HG02870 (cell line): ENCODE data around the gene TTLL11.

Source experiments
- ATAC-seq: cut with Tn5 transposase; IDR thresholded peaks from one replicate; pipeline ENCODE4 v1.9.1; 2021; ENCODE audit warnings: mild to moderate bottlenecking, moderate library complexity; ENCODE audit not compliant: unreplicated experiment

Gene TTLL11

DNA sequence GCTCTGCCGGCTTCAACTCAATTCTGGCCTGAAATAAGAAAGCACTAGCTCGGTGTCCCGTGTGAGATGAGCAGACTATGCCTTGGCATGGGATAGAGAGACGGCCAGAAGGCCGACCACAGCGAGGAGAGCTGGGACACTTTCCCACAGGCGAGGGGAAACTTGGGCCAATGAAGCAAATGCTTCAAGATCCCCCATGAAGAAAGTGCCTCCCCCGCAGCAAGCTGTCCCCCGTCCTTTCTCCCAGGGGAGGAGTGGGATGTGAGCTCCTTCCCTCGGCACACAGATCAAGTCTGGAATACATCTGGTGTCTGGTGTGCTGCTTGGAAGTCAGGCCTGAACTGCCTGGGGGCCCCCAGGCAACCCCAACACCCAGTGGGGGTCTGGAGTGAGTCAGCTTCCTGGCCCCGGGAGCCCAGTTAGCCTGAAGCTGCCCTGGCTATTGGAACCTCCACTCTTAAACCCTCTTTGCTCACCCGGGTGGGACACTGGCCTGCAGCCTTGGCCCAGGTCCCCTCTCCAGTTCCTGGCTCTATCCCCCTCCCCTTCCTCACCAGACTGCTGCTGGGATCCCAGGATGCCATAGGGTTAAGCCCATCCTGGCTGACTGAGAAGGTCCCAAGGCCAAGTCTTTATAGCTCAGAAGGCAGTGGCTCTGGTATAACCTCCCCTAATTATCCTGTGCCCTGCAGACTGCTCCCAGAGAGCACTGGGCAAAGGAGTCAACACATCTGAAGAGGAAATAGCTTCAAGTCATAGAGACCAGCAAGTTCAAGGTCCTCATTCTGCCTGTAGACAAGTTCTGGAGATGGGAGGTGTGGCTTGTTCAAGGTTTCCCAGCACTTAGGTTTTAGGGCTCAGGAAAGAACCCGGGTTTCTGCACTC is 205.3 kb downstream of the TTLL11 start:
- no peak for ATAC-seq

DNA sequence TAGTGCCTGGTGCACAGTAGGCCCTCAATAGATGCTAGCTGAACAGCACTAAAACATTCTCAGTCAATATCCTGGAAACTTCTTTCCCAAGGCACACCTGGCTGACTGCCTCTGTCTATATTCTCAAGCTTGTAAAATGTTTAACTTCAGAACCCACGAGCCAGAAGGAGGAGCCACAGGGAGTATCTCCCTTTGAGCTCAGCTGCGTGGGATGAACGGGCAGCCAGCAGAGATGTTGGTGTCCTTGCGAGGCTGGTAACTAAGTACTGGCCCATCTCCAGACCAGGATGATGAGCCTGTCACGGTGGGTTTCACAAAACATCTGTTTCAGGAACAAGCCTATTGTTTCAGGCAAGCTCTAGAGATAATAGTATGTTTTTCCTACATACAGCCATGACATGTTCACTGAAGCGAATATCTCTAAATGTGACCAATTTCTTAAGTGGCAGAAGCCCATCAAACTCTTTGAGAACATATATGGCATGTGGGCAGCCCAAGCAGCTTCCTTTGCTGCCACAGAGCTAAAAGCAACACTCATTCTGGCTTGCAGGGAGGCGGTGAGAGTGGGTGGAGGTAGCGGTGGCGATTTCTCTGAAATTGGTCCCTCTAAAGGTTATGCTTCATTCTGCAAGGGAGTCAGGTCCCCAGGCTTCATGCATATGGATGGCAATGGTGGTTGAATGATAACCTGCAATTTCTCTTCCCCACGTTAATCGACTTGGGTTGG is 206.2 kb downstream of the TTLL11 start:
- ATAC-seq = no peak

DNA sequence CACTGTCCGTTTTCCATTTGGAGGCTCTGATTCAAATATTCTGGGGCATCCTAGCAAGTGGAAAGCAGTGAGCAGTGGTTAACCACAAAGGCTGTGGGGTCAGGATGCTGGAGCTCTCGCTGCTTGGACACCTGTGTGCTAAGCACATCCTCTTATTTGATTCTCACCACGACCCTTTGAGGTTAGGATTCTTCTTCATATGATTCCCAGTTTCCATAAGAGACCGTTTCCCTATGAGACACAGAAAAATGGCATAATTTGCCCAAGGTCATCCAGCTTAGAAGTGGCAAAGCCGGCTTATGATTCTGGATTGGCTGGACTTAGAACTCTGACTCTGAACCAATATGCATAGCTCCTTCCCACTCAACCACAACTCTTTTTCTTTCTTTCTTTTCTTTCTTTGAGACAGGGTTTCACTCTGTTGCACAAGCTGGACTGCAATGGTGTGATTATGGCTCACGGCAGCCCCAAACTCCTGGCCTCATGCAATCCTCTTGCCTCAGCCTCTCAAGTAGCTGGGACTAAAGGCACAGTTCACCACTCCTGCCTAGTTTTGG is 207.7 kb downstream of the TTLL11 start:
- no peak for ATAC-seq

DNA sequence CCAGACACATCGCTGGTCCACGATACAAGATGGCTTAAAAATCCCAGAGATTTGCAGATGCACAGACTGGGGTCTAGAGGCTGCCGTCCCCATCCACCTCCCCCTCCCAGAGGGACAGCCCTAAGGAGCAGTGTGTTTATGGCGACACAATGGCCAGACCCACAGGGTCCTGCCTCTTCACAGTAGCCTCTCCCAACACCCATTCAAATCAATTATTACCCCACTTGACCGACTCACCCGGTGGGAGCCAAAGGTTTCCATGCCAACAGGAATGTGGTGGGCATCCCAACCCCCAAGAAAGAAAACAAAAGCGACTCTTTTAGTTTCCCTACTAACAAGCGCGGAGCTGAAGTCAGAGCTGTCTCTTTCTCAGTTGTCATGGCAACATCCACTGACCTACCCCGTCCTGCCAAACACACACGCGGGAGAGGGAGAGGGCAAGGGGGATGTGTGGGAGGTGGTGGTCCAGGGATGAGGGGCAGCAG is 209.0 kb downstream of the TTLL11 start:
- ATAC-seq = no peak

DNA sequence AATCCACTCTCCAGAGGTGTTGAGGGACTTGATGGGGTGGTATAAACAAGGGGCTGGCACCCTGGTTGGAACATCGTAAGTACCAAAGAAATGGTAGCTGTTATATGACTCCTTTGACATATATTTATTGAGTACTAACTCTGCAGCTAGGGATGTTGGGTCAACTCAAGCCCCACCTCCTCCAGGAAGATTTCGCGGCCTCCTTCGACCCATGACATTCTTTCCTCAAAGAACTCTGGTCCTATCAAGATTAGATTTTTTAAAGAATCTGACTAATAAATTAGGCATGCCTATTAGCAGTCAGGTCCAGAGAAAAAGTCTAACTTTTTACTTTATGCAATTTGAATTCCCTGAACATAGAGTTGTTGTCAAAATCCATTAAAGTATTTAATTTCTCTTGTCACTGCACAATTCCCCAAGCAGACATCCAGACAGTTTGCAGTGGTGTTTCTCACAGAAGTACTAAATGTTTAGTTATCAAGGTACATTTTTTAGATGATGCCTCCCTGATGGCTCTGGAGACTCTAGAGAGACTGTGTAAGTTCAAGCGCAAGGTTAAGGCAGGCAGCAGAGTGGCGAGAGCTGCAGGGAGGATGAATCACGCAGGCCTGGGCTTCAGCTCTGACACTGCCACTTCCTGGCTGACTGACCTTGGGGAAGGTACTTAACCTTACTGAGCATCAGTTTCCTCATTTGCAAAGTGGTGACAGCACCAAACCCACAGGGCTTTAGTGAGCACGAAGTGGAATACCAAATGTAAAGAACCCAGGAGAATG is 209.6 kb downstream of the TTLL11 start:
- ATAC-seq = no peak

DNA sequence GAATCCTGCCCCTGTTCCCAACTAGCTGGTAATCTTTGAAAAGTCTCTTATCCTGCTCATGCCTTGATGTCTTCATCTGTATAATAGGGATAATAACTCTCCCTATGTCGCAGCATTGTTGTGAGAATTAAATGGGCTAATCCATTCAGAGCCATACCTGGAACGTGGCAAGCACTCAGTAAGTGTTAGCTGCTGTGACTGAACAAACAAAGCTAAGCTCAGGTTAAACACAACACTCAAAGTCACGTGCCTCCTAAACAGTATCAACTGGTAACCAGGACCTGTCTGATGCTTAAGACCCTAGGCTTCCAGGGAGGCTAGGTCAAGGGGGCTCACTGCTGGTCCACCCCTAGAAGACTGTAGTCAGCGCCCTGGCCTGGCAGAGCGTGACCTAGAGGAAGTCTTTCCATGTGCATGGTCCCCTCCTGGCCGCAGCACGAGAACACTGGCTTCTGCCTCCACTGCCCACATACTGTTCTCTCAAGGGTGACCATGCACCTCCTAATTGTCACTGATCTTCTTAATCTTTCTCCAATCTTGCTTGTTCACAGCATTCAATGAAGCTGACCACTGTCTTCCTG is 211.1 kb downstream of the TTLL11 start:
- ATAC-seq = no peak

DNA sequence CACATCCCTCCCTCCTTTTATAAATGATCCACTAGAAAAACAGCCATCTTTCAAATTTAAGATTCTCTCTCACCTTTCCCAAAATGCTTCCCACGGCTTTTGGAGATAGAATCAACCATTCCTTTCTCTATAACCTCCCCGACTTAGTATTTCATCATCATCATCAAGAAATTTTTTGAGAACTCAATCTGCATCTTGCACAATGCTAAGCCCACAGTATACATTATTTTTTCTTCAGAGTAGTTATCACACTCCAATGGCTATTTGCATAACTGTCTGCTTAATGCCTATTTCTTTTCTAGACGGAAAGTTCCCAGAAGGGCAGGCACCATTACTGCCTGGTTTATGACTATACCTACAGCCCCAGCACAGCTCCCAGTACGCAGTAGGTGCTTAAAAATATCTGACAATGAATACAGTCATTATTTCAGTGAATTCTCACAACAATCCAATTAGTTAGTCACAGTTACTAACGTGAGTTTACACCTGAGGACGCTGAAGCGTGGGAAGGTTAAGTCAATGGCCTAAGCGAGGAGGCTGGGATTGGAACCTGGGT is 212.7 kb downstream of the TTLL11 start:
- no peak for ATAC-seq

DNA sequence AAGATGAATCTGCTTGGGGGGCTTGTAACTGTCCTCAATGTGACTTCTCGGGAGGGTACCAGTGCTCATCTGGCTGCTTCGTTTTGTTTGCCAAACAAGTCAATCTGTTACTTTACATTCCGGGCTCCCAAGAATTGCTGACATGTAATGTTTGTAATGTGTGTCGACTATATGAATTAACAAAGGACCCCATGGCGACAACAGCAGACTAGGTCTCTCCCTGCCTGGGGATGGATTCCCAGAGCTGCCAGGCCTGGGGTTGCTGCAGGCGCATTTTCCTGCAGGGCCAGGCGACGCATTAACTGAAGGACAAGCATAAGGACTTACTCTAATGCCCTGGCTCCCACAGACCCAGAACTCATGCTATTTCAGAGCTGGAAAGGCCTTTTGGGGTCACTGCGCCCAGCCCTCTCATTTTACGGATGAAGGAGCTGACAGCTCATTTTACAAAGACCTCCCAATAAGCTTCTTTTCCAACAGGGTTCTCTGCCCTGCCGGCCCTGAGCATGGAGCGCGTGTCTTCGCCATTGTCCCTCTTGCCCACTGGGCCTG is 214.8 kb downstream of the TTLL11 start:
- no peak for ATAC-seq

DNA sequence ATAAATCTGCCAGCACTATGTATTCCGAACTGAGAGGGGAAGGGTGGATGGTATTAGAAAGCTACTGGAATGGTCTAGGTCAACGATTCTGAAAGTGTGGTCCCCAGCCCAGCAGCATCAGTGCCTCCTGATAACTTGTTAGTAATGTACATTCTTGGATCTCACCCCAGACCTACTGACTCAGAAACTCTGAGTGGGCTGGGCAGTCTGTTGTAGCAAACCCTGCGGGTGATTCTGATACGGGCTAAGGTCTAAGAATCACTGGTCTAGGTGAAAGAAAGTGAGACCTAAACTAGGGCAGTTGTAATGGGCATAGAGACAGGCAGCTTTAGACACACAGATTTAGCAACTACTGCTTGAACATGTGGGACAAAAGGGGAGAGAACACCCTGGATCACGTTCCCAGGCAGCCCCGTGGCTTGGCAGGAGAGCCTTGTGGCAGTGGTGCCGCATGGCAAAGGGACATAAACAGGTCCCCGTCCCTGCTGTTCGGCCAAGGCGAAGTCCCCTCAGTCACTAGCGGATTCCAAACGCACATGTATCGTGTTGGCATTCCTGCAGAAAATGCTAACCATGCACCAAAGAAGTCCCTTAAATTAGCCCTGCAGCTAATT is 216.3 kb downstream of the TTLL11 start:
- ATAC-seq = no peak

DNA sequence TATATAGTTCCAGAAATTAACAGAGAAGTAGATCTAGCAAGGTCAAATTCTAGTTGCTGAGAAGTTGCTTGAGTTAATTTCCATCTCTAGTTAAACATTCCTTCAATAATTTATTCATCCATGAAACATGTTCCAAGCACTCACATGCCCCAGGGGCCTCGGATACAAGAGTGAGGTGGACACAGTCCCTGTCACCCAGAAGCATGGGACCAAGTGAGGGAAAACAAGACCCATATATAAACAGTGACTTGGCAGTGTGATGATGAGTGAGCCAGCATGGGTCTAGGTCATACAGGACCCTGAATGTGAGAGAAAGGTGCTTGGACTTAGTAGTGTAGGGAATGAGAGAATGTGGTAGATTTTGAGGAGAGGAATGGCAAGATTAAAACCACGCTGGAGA is 216.9 kb downstream of the TTLL11 start:
- no peak for ATAC-seq

DNA sequence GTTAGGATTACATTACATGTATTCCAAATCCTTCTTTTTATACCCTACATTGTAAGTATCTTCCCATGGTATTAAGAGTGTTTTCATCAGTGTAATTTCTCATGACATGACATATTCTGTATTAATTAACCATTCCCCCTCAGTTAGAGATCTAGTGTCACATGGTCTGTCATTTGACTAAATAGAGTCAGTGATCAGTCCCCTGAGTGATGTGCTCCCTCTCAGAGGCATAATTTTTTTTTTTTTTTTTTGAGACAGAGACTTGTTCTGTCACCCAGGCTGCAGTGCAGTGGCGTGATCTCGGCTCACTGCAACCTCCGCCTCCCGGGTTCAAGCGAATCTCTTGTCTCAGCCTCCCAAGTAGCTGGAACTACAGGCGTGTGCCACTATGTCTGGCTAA is 218.6 kb downstream of the TTLL11 start:
- no peak for ATAC-seq

DNA sequence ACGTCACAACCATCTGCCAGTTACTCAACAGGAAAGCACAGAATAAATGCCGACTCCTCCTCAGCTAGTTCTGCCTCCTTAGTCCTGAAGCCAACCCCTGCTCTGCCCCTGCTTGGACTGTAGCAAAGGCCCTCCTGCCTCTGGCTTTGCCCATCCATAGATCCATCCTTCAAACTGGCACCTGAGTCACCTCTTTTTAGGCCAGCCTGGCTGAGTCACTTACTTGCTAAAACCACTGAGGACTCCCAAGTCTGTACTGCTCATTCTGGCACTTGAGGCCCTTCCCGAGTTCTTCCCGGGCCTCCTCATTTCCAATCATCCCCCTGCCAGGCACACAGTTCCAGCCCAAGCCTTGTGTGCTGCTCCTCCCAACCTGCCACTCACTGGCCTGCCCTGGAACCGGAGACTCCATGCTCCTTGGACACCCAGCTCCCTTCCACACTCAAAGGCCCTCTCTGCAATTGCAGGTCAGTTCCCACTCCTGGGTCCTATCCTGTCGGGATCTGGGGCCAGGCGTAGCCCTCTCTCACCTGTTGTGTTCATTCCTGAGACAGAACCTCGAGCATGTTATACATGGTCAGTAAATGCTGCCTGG is 221.6 kb downstream of the TTLL11 start:
- ATAC-seq = no peak

DNA sequence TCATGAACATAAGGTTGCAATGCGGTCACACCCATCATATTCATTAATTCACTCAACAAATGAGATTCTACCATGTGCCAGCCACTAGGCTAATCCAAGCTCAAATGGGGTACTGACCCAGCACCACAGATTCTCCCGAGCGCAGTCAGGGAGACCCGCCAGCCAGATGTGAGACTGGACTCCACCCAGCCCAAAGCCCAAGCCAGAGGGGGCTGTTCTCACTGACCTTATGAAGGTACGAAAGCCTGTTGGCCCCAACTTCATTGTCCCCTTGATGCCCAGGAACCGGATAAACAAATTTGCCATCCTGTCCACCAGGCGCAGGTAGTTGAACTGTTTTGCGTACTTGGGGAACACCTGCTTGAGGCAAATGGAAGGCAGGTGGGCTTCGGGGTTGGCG is 222.8 kb downstream of the TTLL11 start:
- no peak for ATAC-seq

DNA sequence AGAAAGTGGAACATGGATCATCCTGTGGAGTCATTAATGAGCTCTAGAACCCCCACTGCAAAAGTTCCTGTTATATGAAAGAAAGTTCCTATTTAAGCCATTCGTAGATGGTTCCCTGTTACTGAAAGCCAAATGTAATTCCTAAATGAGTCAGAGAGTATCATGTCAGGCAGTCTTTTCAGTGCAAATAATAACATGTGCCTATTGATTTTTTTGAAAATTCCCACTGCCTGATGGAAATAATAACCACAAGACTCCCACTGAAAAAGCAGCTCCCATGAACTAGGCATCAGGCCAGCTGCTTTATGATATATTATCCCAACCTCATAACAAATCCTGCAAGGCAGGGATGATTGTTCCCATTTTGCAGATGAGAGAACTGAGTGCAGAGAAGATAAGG is 224.5 kb downstream of the TTLL11 start:
- ATAC-seq = no peak

DNA sequence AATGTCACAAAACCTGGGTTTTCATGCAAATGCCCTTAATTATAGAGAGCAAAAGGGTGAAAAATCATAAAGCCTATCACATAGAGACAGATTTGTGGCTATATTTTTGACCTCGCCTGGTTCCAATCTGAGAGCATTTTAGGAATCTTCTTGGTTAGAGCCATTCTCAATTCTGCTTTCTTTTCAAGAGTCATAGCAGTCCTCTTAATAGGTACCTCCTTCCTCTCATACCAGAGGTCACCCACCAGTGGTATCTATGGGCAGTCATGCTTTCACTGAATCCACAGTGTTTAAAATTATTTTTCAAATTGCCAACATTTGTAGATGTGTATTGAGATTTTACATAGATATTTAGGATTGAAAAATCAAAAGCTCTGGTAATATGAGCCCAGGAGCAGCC is 226.2 kb downstream of the TTLL11 start:
- no peak for ATAC-seq

DNA sequence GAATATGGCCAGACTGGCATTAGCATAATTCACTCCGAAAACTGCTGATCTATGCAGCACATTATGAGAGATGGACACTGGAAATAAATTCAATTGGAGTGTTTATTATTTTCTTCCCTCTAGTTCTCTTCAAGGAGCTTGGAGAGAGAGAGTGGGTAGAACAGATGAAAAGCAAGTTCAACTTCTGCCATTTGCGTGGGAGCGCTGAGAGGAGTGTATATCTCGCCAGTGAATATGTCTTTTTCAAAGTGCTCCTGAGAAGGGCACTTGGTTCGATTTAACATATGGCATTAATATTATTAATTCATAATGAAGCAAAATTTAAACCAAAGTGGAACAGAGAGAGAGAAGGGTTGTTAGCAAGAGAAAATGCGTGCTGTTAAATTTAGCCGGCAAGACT is 227.2 kb downstream of the TTLL11 start:
- no peak for ATAC-seq

DNA sequence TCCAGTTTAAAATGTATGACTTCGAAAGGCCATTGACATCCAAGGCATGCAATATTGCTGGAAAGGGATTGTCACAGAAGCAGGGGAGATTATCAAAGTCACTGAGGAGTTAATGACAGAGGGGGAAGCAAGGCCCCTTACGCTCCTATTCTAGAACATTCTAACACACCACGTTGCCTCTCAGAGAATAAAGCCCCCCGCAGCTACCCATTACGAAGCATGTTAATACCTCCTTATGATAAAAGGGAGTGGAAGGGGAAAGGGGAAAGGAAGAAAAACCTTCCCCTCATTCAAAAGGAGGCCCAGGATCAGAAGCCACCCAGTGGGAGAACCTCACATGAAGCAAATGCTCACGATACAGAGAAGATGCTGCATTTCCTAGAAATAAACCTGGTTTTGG is 228.0 kb downstream of the TTLL11 start:
- ATAC-seq = no peak

DNA sequence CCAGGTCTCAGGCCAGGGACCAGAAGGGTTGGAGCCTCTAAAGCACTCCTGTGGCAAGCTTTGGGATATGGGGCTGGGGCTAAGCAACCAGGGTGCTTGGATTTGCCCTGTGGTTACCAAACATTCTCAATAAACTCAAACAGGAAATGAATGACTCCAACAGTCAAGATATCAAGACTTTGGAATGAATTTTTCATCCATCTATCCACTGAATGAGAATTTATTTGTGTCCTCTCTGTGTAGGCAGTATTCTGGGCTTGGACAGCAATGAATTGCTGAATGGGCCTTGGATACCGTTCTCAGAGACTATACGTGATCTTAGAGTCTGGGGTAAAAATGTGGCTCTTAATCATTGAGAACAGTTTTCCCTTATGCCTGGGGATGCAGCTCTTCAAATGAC is 229.2 kb downstream of the TTLL11 start:
- no peak for ATAC-seq
